ENCODE measurements around the gene RAB44.

RAB44 gene

GRCh38 chr6:36728289-36729160, 30.9 kb downstream of the RAB44 start:
- DNase-seq (ENCODE audit: insufficient read length, low spot score) (no peak), FAIRE-seq (no peak)
- TF ChIP-seq, protein P1, sequence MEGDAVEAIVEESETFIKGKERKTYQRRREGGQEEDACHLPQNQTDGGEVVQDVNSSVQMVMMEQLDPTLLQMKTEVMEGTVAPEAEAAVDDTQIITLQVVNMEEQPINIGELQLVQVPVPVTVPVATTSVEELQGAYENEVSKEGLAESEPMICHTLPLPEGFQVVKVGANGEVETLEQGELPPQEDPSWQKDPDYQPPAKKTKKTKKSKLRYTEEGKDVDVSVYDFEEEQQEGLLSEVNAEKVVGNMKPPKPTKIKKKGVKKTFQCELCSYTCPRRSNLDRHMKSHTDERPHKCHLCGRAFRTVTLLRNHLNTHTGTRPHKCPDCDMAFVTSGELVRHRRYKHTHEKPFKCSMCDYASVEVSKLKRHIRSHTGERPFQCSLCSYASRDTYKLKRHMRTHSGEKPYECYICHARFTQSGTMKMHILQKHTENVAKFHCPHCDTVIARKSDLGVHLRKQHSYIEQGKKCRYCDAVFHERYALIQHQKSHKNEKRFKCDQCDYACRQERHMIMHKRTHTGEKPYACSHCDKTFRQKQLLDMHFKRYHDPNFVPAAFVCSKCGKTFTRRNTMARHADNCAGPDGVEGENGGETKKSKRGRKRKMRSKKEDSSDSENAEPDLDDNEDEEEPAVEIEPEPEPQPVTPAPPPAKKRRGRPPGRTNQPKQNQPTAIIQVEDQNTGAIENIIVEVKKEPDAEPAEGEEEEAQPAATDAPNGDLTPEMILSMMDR (IDR thresholded peaks at IDR 0.05; ENCODE audit: insufficient read depth, missing control alignments) = no peak

DNA sequence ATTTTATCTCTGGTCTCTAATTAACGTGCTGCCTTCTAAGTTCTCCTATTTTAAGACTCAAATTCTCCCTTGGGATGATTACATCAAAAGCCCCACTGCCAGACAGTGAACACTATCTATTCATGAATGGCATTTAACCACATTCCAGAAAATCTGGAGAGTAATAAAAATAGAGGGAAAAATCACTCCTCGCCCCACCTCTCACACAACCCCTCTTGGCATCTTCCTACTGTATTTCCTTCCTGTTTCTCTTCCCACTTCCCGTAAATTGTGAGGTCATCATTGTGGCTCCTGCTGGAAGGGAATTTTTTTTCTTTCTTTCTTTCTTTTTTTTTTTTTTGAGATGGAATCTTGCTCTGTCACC, 31.5 kb downstream of the RAB44 start:
- DNase-seq (ENCODE audit: insufficient read length, low spot score) (no peak), FAIRE-seq (no peak)
- TF ChIP-seq, protein P1 (IDR thresholded peaks at IDR 0.05; ENCODE audit: insufficient read depth, missing control alignments) = no peak

DNA sequence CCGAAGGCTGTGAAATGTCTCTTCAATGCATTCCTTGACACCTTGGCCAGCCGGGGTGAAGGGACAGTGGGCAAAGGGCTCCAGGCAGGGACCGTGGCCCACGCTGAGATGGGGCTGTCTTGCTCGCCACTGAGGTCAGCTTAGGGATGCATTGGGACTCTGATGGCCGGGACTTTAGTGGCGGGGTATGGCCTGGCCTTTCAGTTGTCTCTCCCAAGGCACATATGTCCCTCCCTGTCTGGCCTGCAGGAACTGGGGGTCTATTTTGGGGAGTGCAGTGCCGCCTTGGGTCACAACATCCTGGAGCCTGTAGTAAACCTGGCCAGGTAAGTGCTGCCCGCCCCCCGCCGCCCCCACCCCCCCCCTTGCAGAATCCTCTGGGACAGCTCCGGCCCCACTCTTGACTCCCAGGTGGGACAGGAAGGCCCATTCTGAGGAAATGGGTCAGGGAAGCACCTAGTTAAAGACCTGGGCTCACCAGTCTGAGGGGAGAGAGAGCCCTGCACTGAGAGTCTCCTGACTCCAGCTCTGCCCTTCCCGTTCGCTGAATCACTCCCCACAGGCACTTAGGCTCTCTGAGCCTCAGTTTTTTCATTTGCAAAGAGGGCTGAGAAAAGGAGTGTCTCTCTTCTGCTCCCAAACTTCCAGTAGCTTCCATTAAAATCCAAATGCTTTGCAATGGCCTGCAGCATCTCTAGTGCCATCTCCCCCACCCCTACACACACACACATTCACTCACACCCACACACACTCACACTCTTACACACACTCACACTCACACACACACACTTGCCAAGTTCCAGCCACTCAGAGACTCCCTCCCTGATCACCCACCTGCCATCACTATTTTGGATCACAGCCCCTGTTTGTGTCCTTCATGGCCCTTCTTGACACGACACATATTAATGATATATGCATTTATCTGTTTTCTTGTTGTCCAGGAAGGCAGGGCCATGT, 33.1 kb downstream of the RAB44 start:
- TF ChIP-seq, protein P1 (IDR thresholded peaks at IDR 0.05; ENCODE audit: insufficient read depth, missing control alignments) = no peak
- DNase-seq (ENCODE audit: insufficient read length, low spot score) = no peak
- no peak for FAIRE-seq

GRCh38 chr6:36731622-36732310, 34.1 kb downstream of the RAB44 start:
- DNase-seq (ENCODE audit: insufficient read length, low spot score) (no peak), FAIRE-seq (no peak)
- TF ChIP-seq, protein P1 (IDR thresholded peaks at IDR 0.05; ENCODE audit: insufficient read depth, missing control alignments) = no peak

- no peak for FAIRE-seq
- DNase-seq (ENCODE audit: insufficient read length, low spot score) = no peak
- TF ChIP-seq, protein P1 (IDR thresholded peaks at IDR 0.05; ENCODE audit: insufficient read depth, missing control alignments) = no peak
Measured at GRCh38 chr6:36733300-36733699, 35.7 kb downstream of the RAB44 start.

DNA sequence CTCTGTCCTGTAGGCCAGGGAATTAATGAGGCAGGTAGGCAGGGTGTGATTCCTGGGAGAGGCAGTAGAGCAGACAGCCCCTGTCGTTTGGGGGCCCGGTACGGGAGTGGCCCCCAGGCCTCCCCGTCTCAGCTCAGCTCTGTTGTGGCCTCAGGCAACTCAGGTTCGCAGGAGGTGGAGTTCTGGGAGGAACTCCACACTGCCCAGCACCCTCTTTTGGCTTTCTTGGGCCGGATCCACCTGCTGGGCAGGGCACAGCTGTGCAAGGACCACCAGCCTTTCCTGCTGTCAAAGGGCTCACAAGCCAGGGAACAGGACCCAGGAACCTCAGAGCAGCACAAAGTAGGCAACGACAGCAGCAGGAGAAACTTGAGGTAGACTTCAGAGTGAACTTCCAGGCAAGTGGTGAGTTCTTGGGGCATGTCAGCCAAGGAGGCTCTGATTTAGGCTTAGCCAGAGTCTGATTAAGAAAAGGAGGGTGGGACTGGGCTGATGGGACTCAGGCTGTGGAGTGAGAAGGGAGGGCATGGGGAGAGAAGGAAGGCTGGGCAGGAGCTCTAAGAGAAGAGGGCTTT, 36.9 kb downstream of the RAB44 start:
- TF ChIP-seq, protein P1 (IDR thresholded peaks at IDR 0.05; ENCODE audit: insufficient read depth, missing control alignments) = no peak
- DNase-seq (ENCODE audit: insufficient read length, low spot score) = no peak
- FAIRE-seq = no peak
